ENCODE measurements around the gene MTM1. TPM values are rescaled to one million over a fixed set of nuclear protein-coding genes. Genes with fewer than 3 reads are reported as not detected.
A peak's percentile ranks its signal among the peaks of the same experiment; 100 is the strongest.

Gene MTM1
- total and polyA plus RNA-seq, 12 donors: 2.4 to 14.0 (median 10.2) TPM

DNA sequence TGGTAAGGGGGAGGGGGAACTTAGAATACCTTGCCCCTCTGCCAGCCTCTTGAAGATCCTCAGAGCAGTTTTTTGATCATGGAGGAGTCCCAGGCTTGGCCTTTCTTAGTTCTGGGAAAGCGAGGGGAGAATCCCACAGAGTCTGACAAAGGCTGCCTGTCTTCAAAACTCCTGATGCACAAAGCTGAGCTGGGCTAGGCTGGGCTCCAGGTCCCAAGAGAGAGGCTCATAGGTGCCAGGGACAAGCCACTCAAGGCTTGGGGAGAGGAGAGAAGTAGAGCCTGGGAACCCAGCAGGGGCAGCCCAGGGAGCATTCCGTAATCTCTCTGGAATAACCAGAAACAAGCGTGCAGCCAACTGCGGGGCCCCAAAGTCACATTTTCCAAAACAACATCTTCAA, 37.0 kb upstream of the MTM1 start:
- TF ChIP-seq, protein P1, sequence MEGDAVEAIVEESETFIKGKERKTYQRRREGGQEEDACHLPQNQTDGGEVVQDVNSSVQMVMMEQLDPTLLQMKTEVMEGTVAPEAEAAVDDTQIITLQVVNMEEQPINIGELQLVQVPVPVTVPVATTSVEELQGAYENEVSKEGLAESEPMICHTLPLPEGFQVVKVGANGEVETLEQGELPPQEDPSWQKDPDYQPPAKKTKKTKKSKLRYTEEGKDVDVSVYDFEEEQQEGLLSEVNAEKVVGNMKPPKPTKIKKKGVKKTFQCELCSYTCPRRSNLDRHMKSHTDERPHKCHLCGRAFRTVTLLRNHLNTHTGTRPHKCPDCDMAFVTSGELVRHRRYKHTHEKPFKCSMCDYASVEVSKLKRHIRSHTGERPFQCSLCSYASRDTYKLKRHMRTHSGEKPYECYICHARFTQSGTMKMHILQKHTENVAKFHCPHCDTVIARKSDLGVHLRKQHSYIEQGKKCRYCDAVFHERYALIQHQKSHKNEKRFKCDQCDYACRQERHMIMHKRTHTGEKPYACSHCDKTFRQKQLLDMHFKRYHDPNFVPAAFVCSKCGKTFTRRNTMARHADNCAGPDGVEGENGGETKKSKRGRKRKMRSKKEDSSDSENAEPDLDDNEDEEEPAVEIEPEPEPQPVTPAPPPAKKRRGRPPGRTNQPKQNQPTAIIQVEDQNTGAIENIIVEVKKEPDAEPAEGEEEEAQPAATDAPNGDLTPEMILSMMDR (IDR thresholded peaks at IDR 0.05): no peak
- no peak overlapping the region for H3K27ac ChIP-seq
- peaks cover 0 to 4% (median 0%) of the 10 kb centered on the region in 7 donors for H3K27me3 ChIP-seq
- 94 to 97% methylated on average over 4 of the region's 4 CpGs for WGBS, 2 donors
- peaks cover 0 to 18% (median 0%) of the 10 kb centered on the region in 11 donors for H3K9me3 ChIP-seq
- DNase-seq (no peak), ATAC-seq (no peak)
- intact Hi-C loops (cut with DNase I): no loop called here
- no peaks in the 10 kb centered on the region for H3K36me3 ChIP-seq
- peaks cover 0 to 9% (median 0%) of the 10 kb centered on the region in 9 donors for H3K4me1 ChIP-seq
- H3K4me3 ChIP-seq: no peak overlapping the region

DNA sequence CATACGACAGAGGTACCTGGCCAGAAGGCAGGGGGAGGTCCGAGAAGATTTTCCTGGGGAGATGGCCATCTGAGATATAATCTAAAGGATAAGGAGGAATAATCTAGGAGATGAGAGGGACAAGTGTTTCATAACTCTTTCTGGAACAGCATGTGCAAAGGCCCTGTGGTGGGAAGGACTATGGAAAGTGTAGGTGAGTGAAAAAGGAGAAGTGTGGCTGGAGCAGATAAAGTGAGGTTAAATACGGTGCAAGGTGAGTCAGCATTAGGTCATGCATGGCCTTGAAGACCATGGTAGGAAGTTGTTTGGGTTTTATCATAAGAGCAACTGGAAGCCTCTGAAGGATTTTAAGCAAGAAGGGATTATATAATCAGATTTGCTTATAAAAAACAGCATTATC, 34.6 kb upstream of the MTM1 start:
- Histone ChIP-seq H3K4me1 (no peaks in the 10 kb centered on the region), H3K36me3 (no peaks in the 10 kb centered on the region), H3K27me3 (peaks cover 0 to 4% (median 0%) of the 10 kb centered on the region in 7 donors), H3K27ac (no peak overlapping the region), H3K9me3 (peaks cover 0 to 36% (median 0%) of the 10 kb centered on the region in 11 donors), H3K4me3 (no peak overlapping the region)
- intact Hi-C loops (cut with DNase I): no loop called here
- TF ChIP-seq, protein P1 (IDR thresholded peaks at IDR 0.05): no peak
- no peak for DNase-seq
- 83 to 97% methylated on average over 3 of the region's 3 CpGs for WGBS, 2 donors
- ATAC-seq: no peak

DNA sequence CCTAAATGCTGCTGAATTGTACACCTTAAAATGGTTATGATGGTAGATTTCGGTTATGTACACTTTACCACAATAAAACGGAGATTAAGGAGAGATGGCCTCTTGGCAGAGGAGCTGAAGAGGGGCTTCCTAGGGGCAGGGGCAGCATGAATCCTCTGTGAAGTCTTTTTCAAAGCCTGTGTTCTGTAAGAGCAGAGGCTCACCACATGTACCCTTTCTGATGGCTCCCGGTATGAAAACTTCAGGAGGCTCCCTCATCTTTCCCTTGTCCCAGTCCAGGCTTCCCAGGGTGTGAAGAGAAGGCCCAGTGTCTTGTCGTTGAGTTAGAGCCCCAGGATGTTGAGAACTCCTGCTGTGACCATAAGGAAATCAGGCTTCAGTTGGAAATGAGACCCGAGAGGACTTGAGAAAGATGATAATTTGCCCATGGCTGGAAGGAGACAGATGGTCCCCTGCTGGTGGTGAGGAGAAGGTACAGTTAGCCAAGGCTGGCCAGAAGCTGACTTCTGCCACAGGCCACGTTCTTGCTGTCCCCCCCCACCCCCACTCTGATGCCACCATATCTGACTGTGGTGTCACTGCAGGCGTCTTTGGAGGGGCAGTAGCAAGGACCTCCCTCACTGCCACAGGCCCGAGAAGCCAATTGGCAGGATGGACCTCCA, 31.8 kb upstream of the MTM1 start:
- no peak for ATAC-seq
- H3K4me1 ChIP-seq: no peaks in the 10 kb centered on the region
- TF ChIP-seq, protein P1 (IDR thresholded peaks at IDR 0.05): peak in 1 of 9 donors; percentile 14

DNA sequence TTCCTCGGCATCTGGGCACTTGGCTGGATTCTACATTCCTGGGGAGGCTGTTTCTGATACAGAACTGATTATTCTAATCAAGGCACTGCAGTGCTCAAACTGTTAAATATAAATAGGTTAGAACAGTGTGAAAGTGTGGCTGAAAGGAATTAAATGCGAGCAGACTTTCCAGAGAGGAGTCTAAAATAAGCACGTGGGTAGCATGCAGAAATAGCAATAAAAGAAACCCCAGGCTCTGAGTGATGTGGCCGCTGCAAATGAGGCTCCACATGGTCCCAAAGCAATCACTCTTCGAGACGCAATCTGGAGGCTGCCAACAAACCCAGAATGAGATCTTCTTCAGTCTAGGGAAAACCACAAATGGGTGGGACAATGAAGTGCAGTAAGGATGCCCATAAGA, 30.6 kb upstream of the MTM1 start:
- H3K9me3 ChIP-seq: peaks cover 0 to 36% (median 0%) of the 10 kb centered on the region in 11 donors
- no peaks in the 10 kb centered on the region for H3K36me3 ChIP-seq
- intact Hi-C loops (cut with DNase I): no loop called here
- 30 to 58% methylated on average over 6 of the region's 6 CpGs for WGBS, 2 donors
- peaks cover 0 to under 1% (median 0%) of the 10 kb centered on the region in 9 donors for H3K4me1 ChIP-seq
- TF ChIP-seq, protein P1 (IDR thresholded peaks at IDR 0.05): no peak
- no peak overlapping the region for H3K4me3 ChIP-seq
- DNase-seq (no peak), ATAC-seq (no peak)
- H3K27me3 ChIP-seq: no peaks in the 10 kb centered on the region
- no peak overlapping the region for H3K27ac ChIP-seq

More for the DNA sequence above, 31.8 kb upstream of the MTM1 start:
- no peaks in the 10 kb centered on the region for H3K27me3 ChIP-seq
- no peaks in the 10 kb centered on the region for H3K36me3 ChIP-seq
- WGBS, 2 donors: 77 to 81% methylated on average over 8 of the region's 8 CpGs
- H3K4me3 ChIP-seq: no peak overlapping the region
- intact Hi-C loops (cut with DNase I): no loop called here
- peaks cover 0 to 36% (median 0%) of the 10 kb centered on the region in 11 donors for H3K9me3 ChIP-seq
- no peak for DNase-seq
- no peak overlapping the region for H3K27ac ChIP-seq
